HepG2 (cell line): ENCODE data around the gene HNRNPUL1. TPM values are rescaled to one million over a fixed set of nuclear protein-coding genes. Genes with fewer than 3 reads are reported as not detected.
A peak's percentile ranks its signal among the peaks of the same experiment; 100 is the strongest.

Experiments
- CENPT ChIP-seq: sonication (generic); formaldehyde crosslinking; IDR thresholded peaks from 2 replicates; pipeline ENCODE4 v1.8.0; 2022; ENCODE audit warnings: low read depth, mild to moderate bottlenecking, moderate library complexity, missing genetic modification reagents
- FOXA3 ChIP-seq: IDR thresholded peaks from 2 replicates; pipeline ENCODE4 v1.6.1; 2016; ENCODE audit warnings: missing genetic modification reagents, missing compliant biosample characterization
- HES4 ChIP-seq: sonication (generic); formaldehyde crosslinking; IDR thresholded peaks from 2 replicates; pipeline ENCODE4 v1.9.0; 2021; ENCODE audit warnings: mild to moderate bottlenecking, missing genetic modification reagents, borderline replicate concordance
- KDM2A ChIP-seq: sonication (generic); formaldehyde crosslinking; IDR thresholded peaks from 2 replicates; pipeline ENCODE4 v1.4.0; 2020; ENCODE audit warnings: low read depth, missing genetic modification reagents, borderline replicate concordance
- KLF12 ChIP-seq: sonication (generic); formaldehyde crosslinking; IDR thresholded peaks from 2 replicates; pipeline ENCODE4 v1.4.0; 2020; ENCODE audit warnings: missing genetic modification reagents, borderline replicate concordance
- KLF6 ChIP-seq: IDR thresholded peaks from 2 replicates; pipeline ENCODE4 v1.8.0; 2016; ENCODE audit warnings: missing biosample characterization, missing genetic modification reagents
- MAFG ChIP-seq: sonication (generic); formaldehyde crosslinking; IDR thresholded peaks from 2 replicates; pipeline ENCODE4 v1.5.1; 2020; ENCODE audit warnings: mild to moderate bottlenecking, missing genetic modification reagents
- MTA3 ChIP-seq: sonication (generic); formaldehyde crosslinking; IDR thresholded peaks from 2 replicates; pipeline ENCODE4 v1.4.0; 2020; ENCODE audit warnings: missing genetic modification reagents
- MTF1 ChIP-seq: sonication (generic); formaldehyde crosslinking; IDR thresholded peaks from 2 replicates; pipeline ENCODE4 v1.5.0; 2020; ENCODE audit warnings: missing genetic modification reagents
- MYNN ChIP-seq: sonication (generic); formaldehyde crosslinking; IDR thresholded peaks from 2 replicates; pipeline ENCODE4 v1.4.0; 2020; ENCODE audit warnings: mild to moderate bottlenecking, low read depth, missing genetic modification reagents
- NFE2L1 ChIP-seq: sonication (generic); formaldehyde crosslinking; IDR thresholded peaks from 2 replicates; pipeline ENCODE4 v1.4.0; 2020; ENCODE audit warnings: missing genetic modification reagents, mild to moderate bottlenecking, borderline replicate concordance
- SRSF9 ChIP-seq: fragments of 200-400 bp; formaldehyde crosslinking; IDR thresholded peaks from 2 replicates; pipeline ENCODE4 v1.6.1; 2018; ENCODE audit warnings: borderline replicate concordance, mild to moderate bottlenecking, low read depth, low read length; ENCODE audit not compliant: insufficient read depth, poor library complexity, severe bottlenecking
- SSRP1 ChIP-seq: IDR thresholded peaks from 2 replicates; pipeline ENCODE4 v1.6.1; 2016; ENCODE audit warnings: control low read depth
- SUZ12 ChIP-seq: fragments of 150-350 bp; IDR thresholded peaks from 2 replicates; pipeline ENCODE4 v1.6.1; 2014; ENCODE audit warnings: low read depth, low read length
- TRIM22 ChIP-seq: fragments of 450-650 bp; IDR thresholded peaks from 2 replicates; pipeline ENCODE4 v1.6.1; 2017
- ZNF256 ChIP-seq: sonication (generic); formaldehyde crosslinking; conservative IDR thresholded peaks from 2 replicates; pipeline ENCODE4 v1.4.0; 2020; ENCODE audit warnings: missing genetic modification reagents
- ZNF30 ChIP-seq: sonication (generic); formaldehyde crosslinking; IDR thresholded peaks from 2 replicates; pipeline ENCODE4 v1.5.0; 2020; ENCODE audit warnings: mild to moderate bottlenecking, missing genetic modification reagents
- ZNF317 ChIP-seq: sonication (generic); formaldehyde crosslinking; IDR thresholded peaks from 2 replicates; pipeline ENCODE4 v1.5.0; 2020; ENCODE audit warnings: mild to moderate bottlenecking, missing genetic modification reagents
- ZNF652 ChIP-seq: IDR thresholded peaks from 2 replicates; pipeline ENCODE4 v1.6.1; 2016; ENCODE audit warnings: low read depth, borderline replicate concordance
- ZNF670 ChIP-seq: sonication (generic); formaldehyde crosslinking; IDR thresholded peaks from 2 replicates; pipeline ENCODE4 v1.8.0; 2022; ENCODE audit warnings: mild to moderate bottlenecking, missing genetic modification reagents, borderline replicate concordance
- ZNF784 ChIP-seq: sonication (generic); formaldehyde crosslinking; IDR thresholded peaks from 2 replicates; pipeline ENCODE4 v1.5.1; 2020; ENCODE audit warnings: missing genetic modification reagents, mild to moderate bottlenecking, borderline replicate concordance
- polyA plus RNA-seq, 8 experiments: library from polyadenylated mRNA; depleted of rRNA in 3 of 8; stranded (reverse) in 7 of 8; unstranded in 1 of 8; fragments of >200 nt; fragmentation: Illumina TruSeq in 4 of 8; extraction: Trizol in 4 of 8; gene quantifications; 2 replicates each; pipeline versions ENCODE4 v1.2.1 to v1.2.3, GENCODE V29; 2011 to 2016; ENCODE audit warnings: low read depth in 4 of 8, missing spikeins in 1 of 8, mixed read lengths in 1 of 8; ENCODE audit not compliant: insufficient read depth in 1 of 8
- total RNA-seq, 5 experiments: library from RNA; depleted of rRNA; stranded (reverse); fragments of >200 nt; fragmentation: Illumina TruSeq; extraction: Trizol; gene quantifications; 2 replicates each; pipeline ENCODE4 v1.2.3, GENCODE V29; 2016; ENCODE audit warnings: low read depth in 1 of 5
- TF ChIP-seq, protein P1 (sequence below): sonication (generic); formaldehyde crosslinking; IDR thresholded peaks from 2 replicates; pipeline ENCODE4 v1.5.0; 2020; ENCODE audit warnings: mild to moderate bottlenecking, missing genetic modification reagents
- TF ChIP-seq, protein P2 (sequence below): IDR thresholded peaks from 2 replicates; pipeline ENCODE4 v1.6.1; 2016; ENCODE audit warnings: mild to moderate bottlenecking
- TF ChIP-seq, protein P3 (sequence below): sonication (generic); formaldehyde crosslinking; IDR thresholded peaks from 2 replicates; pipeline ENCODE4 v1.5.1; 2020; ENCODE audit warnings: mild to moderate bottlenecking, moderate library complexity, missing genetic modification reagents

Gene HNRNPUL1
- total and polyA plus RNA-seq, 2 of the 13 experiments (the other 11 are each of a cell fraction or from before 2014, with no cell fraction given): 30.9 to 81.7 TPM

GRCh38 chr19:41352609-41353465 is 88.7 kb downstream of the HNRNPUL1 start (continued):
- TF ChIP-seq FOXA3 (CRISPR knock-in tag): no peak
- TF ChIP-seq TRIM22: no peak
- TF ChIP-seq MAFG (CRISPR knock-in tag): no peak
- TF ChIP-seq, protein P1, sequence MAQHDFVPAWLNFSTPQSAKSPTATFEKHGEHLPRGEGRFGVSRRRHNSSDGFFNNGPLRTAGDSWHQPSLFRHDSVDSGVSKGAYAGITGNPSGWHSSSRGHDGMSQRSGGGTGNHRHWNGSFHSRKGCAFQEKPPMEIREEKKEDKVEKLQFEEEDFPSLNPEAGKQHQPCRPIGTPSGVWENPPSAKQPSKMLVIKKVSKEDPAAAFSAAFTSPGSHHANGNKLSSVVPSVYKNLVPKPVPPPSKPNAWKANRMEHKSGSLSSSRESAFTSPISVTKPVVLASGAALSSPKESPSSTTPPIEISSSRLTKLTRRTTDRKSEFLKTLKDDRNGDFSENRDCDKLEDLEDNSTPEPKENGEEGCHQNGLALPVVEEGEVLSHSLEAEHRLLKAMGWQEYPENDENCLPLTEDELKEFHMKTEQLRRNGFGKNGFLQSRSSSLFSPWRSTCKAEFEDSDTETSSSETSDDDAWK (CRISPR knock-in tag): no peak
- no peak for TF ChIP-seq KLF6 (CRISPR knock-in tag)
- no peak for TF ChIP-seq SUZ12
- peak; percentile 42; the same call in 1 of the 2 replicates for TF ChIP-seq ZNF256 (CRISPR knock-in tag)
- no peak for TF ChIP-seq CENPT (CRISPR knock-in tag)
- 0 out of 2 replicates have a peak, but pooled peaks have one; percentile 59 for TF ChIP-seq KLF12 (CRISPR knock-in tag)
- no peak for TF ChIP-seq SSRP1 (CRISPR knock-in tag)
- no peak for TF ChIP-seq MTA3
- no peak; the same call in 1 of the 2 replicates for TF ChIP-seq NFE2L1 (CRISPR knock-in tag)
- no peak for TF ChIP-seq ZNF652 (CRISPR knock-in tag)
- no peak for TF ChIP-seq ZNF317 (CRISPR knock-in tag)
- no peak for TF ChIP-seq MTF1 (CRISPR knock-in tag)
- TF ChIP-seq SRSF9: no peak
- no peak for TF ChIP-seq ZNF784
- 0 out of 2 replicates have a peak, but pooled peaks have one; percentile 26 for TF ChIP-seq HES4 (CRISPR knock-in tag)
- TF ChIP-seq, protein P2, sequence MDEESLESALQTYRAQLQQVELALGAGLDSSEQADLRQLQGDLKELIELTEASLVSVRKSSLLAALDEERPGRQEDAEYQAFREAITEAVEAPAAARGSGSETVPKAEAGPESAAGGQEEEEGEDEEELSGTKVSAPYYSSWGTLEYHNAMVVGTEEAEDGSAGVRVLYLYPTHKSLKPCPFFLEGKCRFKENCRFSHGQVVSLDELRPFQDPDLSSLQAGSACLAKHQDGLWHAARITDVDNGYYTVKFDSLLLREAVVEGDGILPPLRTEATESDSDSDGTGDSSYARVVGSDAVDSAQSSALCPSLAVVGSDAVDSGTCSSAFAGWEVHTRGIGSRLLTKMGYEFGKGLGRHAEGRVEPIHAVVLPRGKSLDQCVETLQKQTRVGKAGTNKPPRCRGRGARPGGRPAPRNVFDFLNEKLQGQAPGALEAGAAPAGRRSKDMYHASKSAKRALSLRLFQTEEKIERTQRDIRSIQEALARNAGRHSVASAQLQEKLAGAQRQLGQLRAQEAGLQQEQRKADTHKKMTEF (CRISPR knock-in tag): peak; percentile 73; the same call in 1 of the 2 replicates
- 0 out of 2 replicates have a peak, but pooled peaks have one; percentile 12 for TF ChIP-seq ZNF670 (CRISPR knock-in tag)
- no peak for TF ChIP-seq MYNN
- TF ChIP-seq KDM2A: peak; percentile 63
- TF ChIP-seq, protein P3, sequence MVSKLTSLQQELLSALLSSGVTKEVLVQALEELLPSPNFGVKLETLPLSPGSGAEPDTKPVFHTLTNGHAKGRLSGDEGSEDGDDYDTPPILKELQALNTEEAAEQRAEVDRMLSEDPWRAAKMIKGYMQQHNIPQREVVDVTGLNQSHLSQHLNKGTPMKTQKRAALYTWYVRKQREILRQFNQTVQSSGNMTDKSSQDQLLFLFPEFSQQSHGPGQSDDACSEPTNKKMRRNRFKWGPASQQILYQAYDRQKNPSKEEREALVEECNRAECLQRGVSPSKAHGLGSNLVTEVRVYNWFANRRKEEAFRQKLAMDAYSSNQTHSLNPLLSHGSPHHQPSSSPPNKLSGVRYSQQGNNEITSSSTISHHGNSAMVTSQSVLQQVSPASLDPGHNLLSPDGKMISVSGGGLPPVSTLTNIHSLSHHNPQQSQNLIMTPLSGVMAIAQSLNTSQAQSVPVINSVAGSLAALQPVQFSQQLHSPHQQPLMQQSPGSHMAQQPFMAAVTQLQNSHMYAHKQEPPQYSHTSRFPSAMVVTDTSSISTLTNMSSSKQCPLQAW (CRISPR knock-in tag): peak; percentile 17; the same call in 1 of the 2 replicates
- no peak for TF ChIP-seq ZNF30 (CRISPR knock-in tag)
